OCI-LY7 (cell line): ENCODE measurements around the gene SOX14. TPM values are rescaled to one million over a fixed set of nuclear protein-coding genes. Genes with fewer than 3 reads are reported as not detected.

ENCODE experiments used
- BruUV-seq: library from RNA; stranded (reverse); fragments of 400-500 nt; replicated peaks from 2 replicates; lab custom pipeline; 2021; lab: Mats Ljungman, UMichigan
- CTCF ChIA-PET: fragments of 300-600 bp; sonication (Branson Sonifier 250); formaldehyde crosslinking; loops from one replicate; lab custom pipeline; 2022; ENCODE audit warnings: antibody characterized with exemption; ENCODE audit not compliant: unreplicated experiment; lab: Charles Lee
- POLR2A ChIA-PET: fragments of 300-600 bp; sonication (Branson Sonifier 250); formaldehyde crosslinking; loops from one replicate; lab custom pipeline; 2022; ENCODE audit warnings: antibody characterized with exemption; lab: Charles Lee
- DNase-seq: peaks from one replicate; pipeline ENCODE4 v3.0.0-alpha.2; 2015; ENCODE audit warnings: low spot score
- H2AFZ ChIP-seq: fragments of 200-600 bp; sonication (generic), shearing (Covaris generic); 2 replicates; pipeline ENCODE4 v1.6.1; 2014; ENCODE audit warnings: mild to moderate bottlenecking, antibody characterized with exemption, low read length, moderate library complexity
- H3K27ac ChIP-seq: fragments of 200-600 bp; sonication (generic); 2 replicates; pipeline ENCODE4 v1.5.1; 2014; ENCODE audit warnings: mixed run types, low read depth, mild to moderate bottlenecking, moderate library complexity, low read length, inconsistent platforms; ENCODE audit not compliant: poor library complexity, severe bottlenecking
- H3K36me3 ChIP-seq: fragments of 200-600 bp; sonication (generic); 2 replicates; pipeline ENCODE4 v1.6.1; 2014; ENCODE audit warnings: mild to moderate bottlenecking, antibody characterized with exemption, low read length, moderate library complexity, mixed read lengths; ENCODE audit not compliant: insufficient read depth
- H3K4me1 ChIP-seq: fragments of 200-600 bp; sonication (generic); 2 replicates; pipeline ENCODE4 v1.5.1; 2014; ENCODE audit warnings: mild to moderate bottlenecking, low read length; ENCODE audit not compliant: insufficient read depth, poor library complexity, severe bottlenecking
- H3K4me2 ChIP-seq: fragments of 200-600 bp; sonication (generic); 2 replicates; pipeline ENCODE4 v1.6.1; 2014; ENCODE audit warnings: mild to moderate bottlenecking, low read length
- H3K4me3 ChIP-seq: fragments of 200-600 bp; sonication (generic); 2 replicates; pipeline ENCODE4 v1.5.1; 2014; ENCODE audit warnings: mild to moderate bottlenecking, low read depth, low read length; ENCODE audit not compliant: poor library complexity, severe bottlenecking
- H3K79me2 ChIP-seq: fragments of 200-600 bp; sonication (generic); 2 replicates; pipeline ENCODE4 v1.6.1; 2016; ENCODE audit warnings: low read depth, mild to moderate bottlenecking, low read length, moderate library complexity, mixed read lengths; ENCODE audit not compliant: insufficient read depth
- H3K9me2 ChIP-seq: fragments of 200-600 bp; sonication (generic); 2 replicates; pipeline ENCODE4 v1.6.1; 2016; ENCODE audit warnings: mild to moderate bottlenecking, low read length, mixed read lengths; ENCODE audit not compliant: insufficient read depth
- H3K9me3 ChIP-seq: fragments of 200-600 bp; sonication (generic); 2 replicates; pipeline ENCODE4 v1.6.1; 2014; ENCODE audit warnings: mild to moderate bottlenecking, mixed run types, low read length, mixed read lengths
- H4K20me1 ChIP-seq: fragments of 200-600 bp; sonication (generic); 2 replicates; pipeline ENCODE4 v1.6.1; 2014; ENCODE audit warnings: mild to moderate bottlenecking, antibody characterized with exemption, low read length, moderate library complexity, mixed read lengths; ENCODE audit not compliant: insufficient read depth
- EZH2phosphoT487 ChIP-seq: fragments of 200-600 bp; sonication (generic); IDR thresholded peaks from 2 replicates; pipeline ENCODE4 v1.6.1; 2018; ENCODE audit warnings: low read depth, borderline replicate concordance, mild to moderate bottlenecking, mixed run types, antibody characterized with exemption, low read length, moderate library complexity, mixed read lengths
- intact Hi-C: fragments of 100-400 bp; cut with micrococcal nuclease; formaldehyde crosslinking; loops from one replicate; pipeline ENCODE4 v1.10.0; 2022; ENCODE audit not compliant: unreplicated experiment
- total RNA-seq, 2 experiments: library from RNA; depleted of rRNA in 1 of 2; stranded (reverse); fragments of >200 nt in 1 of 2; shearing (Covaris generic) in 1 of 2; gene quantifications; 2 replicates each; pipeline ENCODE4 v1.2.3, GENCODE V29; 2014 to 2022
- TF ChIP-seq, protein P1 (sequence below): fragments of 200-600 bp; sonication (generic); conservative IDR thresholded peaks from 2 replicates; pipeline ENCODE4 v1.5.1; 2014; ENCODE audit warnings: mild to moderate bottlenecking, antibody characterized with exemption, low read length, moderate library complexity, mixed read lengths

Gene SOX14
- total RNA-seq, 2 experiments from 2014 or later: not detected

- BruUV-seq: no TSS peak
- POLR2A ChIA-PET: no interaction called here
- H3K27ac ChIP-seq: no peak overlapping the region
- TF ChIP-seq, protein P1, sequence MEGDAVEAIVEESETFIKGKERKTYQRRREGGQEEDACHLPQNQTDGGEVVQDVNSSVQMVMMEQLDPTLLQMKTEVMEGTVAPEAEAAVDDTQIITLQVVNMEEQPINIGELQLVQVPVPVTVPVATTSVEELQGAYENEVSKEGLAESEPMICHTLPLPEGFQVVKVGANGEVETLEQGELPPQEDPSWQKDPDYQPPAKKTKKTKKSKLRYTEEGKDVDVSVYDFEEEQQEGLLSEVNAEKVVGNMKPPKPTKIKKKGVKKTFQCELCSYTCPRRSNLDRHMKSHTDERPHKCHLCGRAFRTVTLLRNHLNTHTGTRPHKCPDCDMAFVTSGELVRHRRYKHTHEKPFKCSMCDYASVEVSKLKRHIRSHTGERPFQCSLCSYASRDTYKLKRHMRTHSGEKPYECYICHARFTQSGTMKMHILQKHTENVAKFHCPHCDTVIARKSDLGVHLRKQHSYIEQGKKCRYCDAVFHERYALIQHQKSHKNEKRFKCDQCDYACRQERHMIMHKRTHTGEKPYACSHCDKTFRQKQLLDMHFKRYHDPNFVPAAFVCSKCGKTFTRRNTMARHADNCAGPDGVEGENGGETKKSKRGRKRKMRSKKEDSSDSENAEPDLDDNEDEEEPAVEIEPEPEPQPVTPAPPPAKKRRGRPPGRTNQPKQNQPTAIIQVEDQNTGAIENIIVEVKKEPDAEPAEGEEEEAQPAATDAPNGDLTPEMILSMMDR: no peak
- TF ChIP-seq EZH2phosphoT487: no peak
- no peaks in the 10 kb centered on the region for H3K79me2 ChIP-seq
- no peak overlapping the region for H3K4me3 ChIP-seq
- intact Hi-C loops: no loop called here
- H4K20me1 ChIP-seq: no peaks in the 10 kb centered on the region
- CTCF ChIA-PET: no interaction called here
- H3K4me2 ChIP-seq: no peak overlapping the region
- DNase-seq: no peak
- H3K36me3 ChIP-seq: no peaks in the 10 kb centered on the region
- no peak overlapping the region for H2AFZ ChIP-seq
- no peaks in the 10 kb centered on the region for H3K4me1 ChIP-seq
- H3K9me2 ChIP-seq: no peaks in the 10 kb centered on the region
- H3K9me3 ChIP-seq: no peaks in the 10 kb centered on the region
These were observed 47.9 kb downstream of the SOX14 start for GRCh38 chr3:137812023-137812422.

DNA sequence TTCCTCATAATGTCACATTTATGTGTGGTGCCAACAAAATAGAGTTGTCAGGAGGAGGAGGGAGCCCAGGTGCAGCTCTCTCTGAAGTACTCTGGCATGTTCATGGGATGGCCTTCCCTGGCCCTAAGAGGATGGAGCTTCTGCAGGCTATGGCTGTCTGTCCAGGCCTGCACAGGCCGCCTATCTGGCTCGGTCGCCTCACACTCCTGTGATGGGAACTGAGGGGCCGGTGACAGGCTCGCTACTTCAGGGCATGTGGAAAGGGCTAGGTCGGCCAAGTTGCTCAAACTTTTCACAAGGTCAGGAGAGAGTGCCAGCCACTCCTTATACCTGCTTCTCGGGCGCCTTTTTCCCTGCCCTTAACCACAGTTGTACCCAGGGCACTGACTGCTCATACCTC lies 51.1 kb downstream of the SOX14 start:
- Histone ChIP-seq H3K4me1 (no peaks in the 10 kb centered on the region), H4K20me1 (no peaks in the 10 kb centered on the region), H3K4me3 (no peak overlapping the region), H3K79me2 (no peaks in the 10 kb centered on the region), H3K27ac (no peak overlapping the region), H3K9me3 (no peaks in the 10 kb centered on the region), H3K9me2 (no peaks in the 10 kb centered on the region), H2AFZ (no peak overlapping the region), H3K4me2 (no peak overlapping the region), H3K36me3 (no peaks in the 10 kb centered on the region)
- POLR2A ChIA-PET: no interaction called here
- no peak for DNase-seq
- intact Hi-C loops: no loop called here
- CTCF ChIA-PET: no interaction called here
- no TSS peak for BruUV-seq
- TF ChIP-seq EZH2phosphoT487: no peak
- TF ChIP-seq, protein P1: no peak

Other genes starting within 250 kb of the SOX14 start
- gene CLDN18, start 245.8 kb downstream of the SOX14 start, total RNA-seq (2014; rRNA removed; shearing (Covaris generic)): not detected in 2 replicates
- not detected in 2 replicates for gene CLDN18, start 245.8 kb downstream of the SOX14 start, total RNA-seq (2022)